ENCODE measurements around the gene MYO7B.

Gene MYO7B

GRCh38 chr2:127575185-127575765 is 39.8 kb downstream of the MYO7B start:
- DNase-seq: no peak

GRCh38 chr2:127575941-127576432 is 40.5 kb downstream of the MYO7B start:
- DNase-seq: no peak

- DNase-seq: no peak
Observed at GRCh38 chr2:127576433-127577207, 41.1 kb downstream of the MYO7B start.

GRCh38 chr2:127577208-127577475 is 41.7 kb downstream of the MYO7B start:
- DNase-seq: no peak

GRCh38 chr2:127577503-127577902 is 42.0 kb downstream of the MYO7B start:
- no peak for DNase-seq

GRCh38 chr2:127577973-127578372 is 42.5 kb downstream of the MYO7B start:
- no peak for DNase-seq

- DNase-seq: no peak
Observed at GRCh38 chr2:127578411-127578810, 42.9 kb downstream of the MYO7B start.

- DNase-seq: no peak
Observed at GRCh38 chr2:127579231-127579630, 43.7 kb downstream of the MYO7B start.

- DNase-seq: no peak
Observed at GRCh38 chr2:127580167-127581049, 44.9 kb downstream of the MYO7B start.

GRCh38 chr2:127581050-127581345 is 45.5 kb downstream of the MYO7B start:
- DNase-seq: no peak

- DNase-seq: no peak
Observed at GRCh38 chr2:127581516-127582490, 46.3 kb downstream of the MYO7B start.

- DNase-seq: no peak
Observed at GRCh38 chr2:127582863-127583861, 47.7 kb downstream of the MYO7B start.

GRCh38 chr2:127584047-127584446 is 48.6 kb downstream of the MYO7B start:
- no peak for DNase-seq

- DNase-seq: no peak
Observed at GRCh38 chr2:127584516-127585033, 49.1 kb downstream of the MYO7B start.

- DNase-seq: no peak
Observed at GRCh38 chr2:127585270-127585807, 49.9 kb downstream of the MYO7B start.

GRCh38 chr2:127586136-127586535 is 50.7 kb downstream of the MYO7B start:
- DNase-seq: no peak

- no peak for DNase-seq
Observed at GRCh38 chr2:127586746-127587295, 51.3 kb downstream of the MYO7B start.

GRCh38 chr2:127588241-127588640 is 52.8 kb downstream of the MYO7B start:
- DNase-seq: no peak

GRCh38 chr2:127589358-127589757 is 53.9 kb downstream of the MYO7B start:
- no peak for DNase-seq

GRCh38 chr2:127589841-127590240 is 54.4 kb downstream of the MYO7B start:
- no peak for DNase-seq

All from NCI-H524 treated with DMSO at 0.1 percent for 48 hours (cell line).